HepG2 (cell line): ENCODE results near the gene EPC1. TPM values are rescaled to one million over a fixed set of nuclear protein-coding genes. Genes with fewer than 3 reads are reported as not detected.

ENCODE experiments used
- ATAC-seq: fragments of 200-7000 bp; cut with Tn5 transposase; 3 replicates; pipeline ENCODE4 v1.9.1; 2020; ENCODE audit warnings: mild to moderate bottlenecking, moderate library complexity
- BruUV-seq: library from RNA; stranded (reverse); fragments of 400-500 nt; replicated peaks from 2 replicates; lab custom pipeline; 2021; lab: Mats Ljungman, UMichigan
- CTCF ChIA-PET: fragments of 300-600 bp; formaldehyde crosslinking; extraction: SDS; loops from one replicate; lab custom pipeline; 2021; ENCODE audit warnings: low total read pairs, inconsistent platforms, low intra/inter-chr PET ratio; lab: Yijun Ruan, JAX
- POLR2A ChIA-PET: fragments of 350-600 bp; sonication (Branson Sonifier 250); formaldehyde crosslinking; loops from one replicate; lab custom pipeline; 2020; ENCODE audit warnings: antibody characterized with exemption, inconsistent platforms; lab: Yijun Ruan, JAX
- DNase-seq: peaks from one replicate; pipeline ENCODE4 v3.0.0-alpha.2; 2015; ENCODE audit warnings: low spot score
- FAIRE-seq: peaks from 3 replicates; lab custom pipeline; 2011; peaks lifted over from hg19 to GRCh38; lab: Jason Lieb, UNC
- H2AFZ ChIP-seq: one replicate; pipeline ENCODE4 v1.6.1; 2011; ENCODE audit warnings: low read length, inconsistent platforms
- H3K27ac ChIP-seq: fragments of 300-600 bp; 3 replicates; pipeline ENCODE4 v1.8.0; 2011; ENCODE audit warnings: mixed run types, mild to moderate bottlenecking, mixed read lengths, low read length, inconsistent platforms; ENCODE audit not compliant: insufficient read depth; ENCODE audit errors: extremely low read length
- H3K27me3 ChIP-seq, 2 experiments: fragments of 200-600 bp in 1 of 2; 2 replicates in 1 of 2; 3 replicates in 1 of 2; pipeline versions ENCODE4 v1.6.0 to v1.8.0; 2011; ENCODE audit warnings: low read length in 2 of 2, mild to moderate bottlenecking in 2 of 2, moderate library complexity in 2 of 2, inconsistent platforms in 1 of 2; ENCODE audit not compliant: insufficient read depth in 2 of 2, control insufficient read depth in 1 of 2
- H3K36me3 ChIP-seq, 2 experiments: fragments of 200-600 bp in 1 of 2; replicated peaks in 1 of 2; 2 replicates in 1 of 2; 3 replicates in 1 of 2; pipeline versions ENCODE4 v1.5.1 to v1.8.0; 2011; ENCODE audit warnings: low read length in 2 of 2, inconsistent platforms in 1 of 2; ENCODE audit not compliant: insufficient read depth in 2 of 2, control insufficient read depth in 1 of 2
- H3K4me1 ChIP-seq: 2 replicates; pipeline ENCODE4 v1.5.1; 2012; ENCODE audit warnings: low read length, inconsistent platforms; ENCODE audit not compliant: insufficient read depth
- H3K4me2 ChIP-seq: 2 replicates; pipeline ENCODE4 v1.6.0; 2011; ENCODE audit warnings: low read depth, low read length, inconsistent platforms
- H3K4me3 ChIP-seq, 3 experiments: fragments of 200-600 bp in 1 of 3; sonication (generic), shearing (Covaris generic) in 1 of 3; replicated peaks in 1 of 3; 2 replicates each; pipeline ENCODE4 v1.5.1; 2011 to 2016; ENCODE audit warnings: low read length in 3 of 3, inconsistent platforms in 2 of 3, low read depth in 2 of 3, mild to moderate bottlenecking in 2 of 3, control low read depth in 1 of 3, mixed read lengths in 1 of 3; ENCODE audit not compliant: insufficient read depth in 1 of 3
- H3K79me2 ChIP-seq: one replicate; pipeline ENCODE4 v1.6.1; 2011; ENCODE audit warnings: low read length, inconsistent platforms; ENCODE audit not compliant: insufficient read depth
- H3K9ac ChIP-seq: 2 replicates; pipeline ENCODE4 v1.6.0; 2011; ENCODE audit warnings: mild to moderate bottlenecking, low read depth, low read length, inconsistent platforms; ENCODE audit not compliant: insufficient read depth
- H3K9me3 ChIP-seq: 2 replicates; pipeline ENCODE4 v1.5.1; 2012; ENCODE audit warnings: mild to moderate bottlenecking, low read length
- H4K20me1 ChIP-seq: 2 replicates; pipeline ENCODE4 v1.6.0; 2011; ENCODE audit warnings: inconsistent platforms, mild to moderate bottlenecking, low read length, moderate library complexity; ENCODE audit not compliant: insufficient read depth
- CREB1 ChIP-seq, 2 experiments: fragments of 450-650 bp in 1 of 2; IDR thresholded peaks; 2 replicates each; pipeline ENCODE4 v1.6.1; 2016 to 2017; ENCODE audit warnings: control low read depth in 1 of 2, mild to moderate bottlenecking in 1 of 2, missing compliant biosample characterization in 1 of 2, missing genetic modification characterization in 1 of 2
- JDP2 ChIP-seq: sonication (generic); formaldehyde crosslinking; IDR thresholded peaks from 2 replicates; pipeline ENCODE4 v1.8.1; 2022; ENCODE audit warnings: missing genetic modification reagents, borderline replicate concordance
- KDM5B ChIP-seq: sonication (generic); formaldehyde crosslinking; IDR thresholded peaks from 2 replicates; pipeline ENCODE4 v1.4.0; 2020; ENCODE audit warnings: missing genetic modification reagents, mild to moderate bottlenecking, borderline replicate concordance
- MAFG ChIP-seq: sonication (generic); formaldehyde crosslinking; IDR thresholded peaks from 2 replicates; pipeline ENCODE4 v1.5.1; 2020; ENCODE audit warnings: mild to moderate bottlenecking, missing genetic modification reagents
- NFIC ChIP-seq: IDR thresholded peaks from 2 replicates; pipeline ENCODE4 v1.6.1; 2012; ENCODE audit warnings: mild to moderate bottlenecking, low read length, inconsistent platforms
- POGK ChIP-seq: sonication (generic); formaldehyde crosslinking; conservative IDR thresholded peaks from 2 replicates; pipeline ENCODE4 v1.8.0; 2022; ENCODE audit warnings: mild to moderate bottlenecking, moderate library complexity, missing genetic modification reagents
- PRPF4 ChIP-seq: fragments of 200-400 bp; formaldehyde crosslinking; IDR thresholded peaks from 2 replicates; pipeline ENCODE4 v1.6.1; 2016; ENCODE audit warnings: low read length, low read depth; ENCODE audit not compliant: poor library complexity, severe bottlenecking
- SP4 ChIP-seq: sonication (generic); formaldehyde crosslinking; IDR thresholded peaks from 2 replicates; pipeline ENCODE4 v1.8.1; 2023; ENCODE audit warnings: mild to moderate bottlenecking, missing genetic modification reagents
- ZBTB20 ChIP-seq: sonication (generic); formaldehyde crosslinking; IDR thresholded peaks from 2 replicates; pipeline ENCODE4 v1.8.1; 2023; ENCODE audit warnings: missing genetic modification reagents, low read depth, mild to moderate bottlenecking, borderline replicate concordance
- ZNF121 ChIP-seq: sonication (generic); formaldehyde crosslinking; IDR thresholded peaks from 2 replicates; pipeline ENCODE4 v1.5.0; 2020; ENCODE audit warnings: mild to moderate bottlenecking, missing genetic modification reagents
- ZNF136 ChIP-seq: sonication (generic); formaldehyde crosslinking; IDR thresholded peaks from 2 replicates; pipeline ENCODE4 v1.8.1; 2022; ENCODE audit warnings: low read depth, mild to moderate bottlenecking, moderate library complexity, missing genetic modification reagents
- ZNF335 ChIP-seq: sonication (generic); formaldehyde crosslinking; IDR thresholded peaks from 2 replicates; pipeline ENCODE4 v1.4.0; 2020; ENCODE audit warnings: missing genetic modification reagents
- ZNF564 ChIP-seq: sonication (generic); formaldehyde crosslinking; IDR thresholded peaks from 2 replicates; pipeline ENCODE4 v1.8.1; 2023; ENCODE audit warnings: mild to moderate bottlenecking, missing genetic modification reagents
- ZNF572 ChIP-seq: sonication (generic); formaldehyde crosslinking; IDR thresholded peaks from 2 replicates; pipeline ENCODE4 v1.5.1; 2020; ENCODE audit warnings: mild to moderate bottlenecking, missing genetic modification reagents
- ZNF75D ChIP-seq: sonication (generic); formaldehyde crosslinking; IDR thresholded peaks from 2 replicates; pipeline ENCODE4 v1.8.1; 2023; ENCODE audit warnings: missing genetic modification reagents, mild to moderate bottlenecking, borderline replicate concordance
- ZNF878 ChIP-seq: sonication (generic); formaldehyde crosslinking; IDR thresholded peaks from 2 replicates; pipeline ENCODE4 v1.8.1; 2023; ENCODE audit warnings: mild to moderate bottlenecking, missing genetic modification reagents, moderate library complexity
- ZXDC ChIP-seq: sonication (generic); formaldehyde crosslinking; IDR thresholded peaks from 2 replicates; pipeline ENCODE4 v1.5.0; 2020; ENCODE audit warnings: mild to moderate bottlenecking, missing genetic modification reagents
- WGBS: methylation state at CpG from one replicate; pipeline ENCODE4 v1.1.6; 2017; ENCODE audit warnings: low lambda C conversion rate; 5-methylcytosine and 5-hydroxymethylcytosine counted together
- in situ Hi-C: cut with HindIII; loops from 2 replicates; pipeline ENCODE4 v1.10.0; 2017; ENCODE audit warnings: low pct_unique_long_range_greater_than_20kb; ENCODE audit not compliant: extremely low pct_ligation_motif_present
- intact Hi-C: fragments of 100-400 bp; cut with micrococcal nuclease; formaldehyde crosslinking; loops from one replicate; pipeline ENCODE4 v1.10.0; 2022; ENCODE audit not compliant: unreplicated experiment
- polyA plus RNA-seq, 8 experiments: library from polyadenylated mRNA; depleted of rRNA in 3 of 8; stranded (reverse) in 7 of 8; unstranded in 1 of 8; fragments of >200 nt; fragmentation: Illumina TruSeq in 4 of 8; extraction: Trizol in 4 of 8; gene quantifications; 2 replicates each; pipeline versions ENCODE4 v1.2.1 to v1.2.3, GENCODE V29; 2011 to 2016; ENCODE audit warnings: low read depth in 4 of 8, missing spikeins in 1 of 8, mixed read lengths in 1 of 8; ENCODE audit not compliant: insufficient read depth in 1 of 8
- total RNA-seq, 5 experiments: library from RNA; depleted of rRNA; stranded (reverse); fragments of >200 nt; fragmentation: Illumina TruSeq; extraction: Trizol; gene quantifications; 2 replicates each; pipeline ENCODE4 v1.2.3, GENCODE V29; 2016; ENCODE audit warnings: low read depth in 1 of 5
- TF ChIP-seq, protein P1 (sequence below): IDR thresholded peaks from 2 replicates; pipeline ENCODE4 v1.6.1; 2018; ENCODE audit warnings: missing genetic modification reagents, mild to moderate bottlenecking, missing compliant biosample characterization

EPC1 gene
- total and polyA plus RNA-seq, 2 of the 13 experiments (the other 11 are each of a cell fraction or from before 2014, with no cell fraction given): 28.7 to 44.2 TPM

DNA sequence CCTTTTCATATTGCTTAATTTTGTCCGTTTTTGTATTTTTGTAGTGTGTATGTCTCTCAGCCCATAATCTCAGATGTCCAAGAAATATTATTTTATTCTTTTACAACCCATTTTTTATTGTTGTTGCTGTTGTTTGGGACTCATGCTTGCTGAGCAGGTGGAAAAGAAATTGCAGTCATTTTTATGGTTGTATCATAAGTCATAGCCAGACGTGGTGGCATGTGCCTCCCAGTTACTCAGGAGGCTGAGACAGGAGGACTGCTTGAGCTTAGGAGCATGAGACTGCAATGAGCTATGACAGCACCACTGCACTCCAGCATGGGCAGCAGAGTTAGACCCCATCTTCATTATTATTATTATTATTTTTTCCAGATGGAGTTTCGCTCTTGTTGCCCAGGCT, 117.8 kb downstream of the EPC1 start:
- no peaks in the 10 kb centered on the region for H4K20me1 ChIP-seq
- POLR2A ChIA-PET: no interaction called here
- ATAC-seq (no peak), FAIRE-seq (no peak), DNase-seq (no peak)
- H3K9ac ChIP-seq: no peak overlapping the region
- no peak for TF ChIP-seq POGK (CRISPR knock-in tag)
- TF ChIP-seq ZNF572 (CRISPR knock-in tag): no peak
- no peak for TF ChIP-seq SP4
- TF ChIP-seq ZBTB20 (CRISPR knock-in tag): no peak
- TF ChIP-seq MAFG (CRISPR knock-in tag): no peak
- TF ChIP-seq ZNF335 (CRISPR knock-in tag): no peak
- TF ChIP-seq ZXDC (CRISPR knock-in tag): no peak
- no peak for TF ChIP-seq ZNF75D
- TF ChIP-seq JDP2 (CRISPR knock-in tag): no peak
- TF ChIP-seq KDM5B (CRISPR knock-in tag): no peak
- no peak for TF ChIP-seq ZNF121 (CRISPR knock-in tag)
- TF ChIP-seq, protein P1, sequence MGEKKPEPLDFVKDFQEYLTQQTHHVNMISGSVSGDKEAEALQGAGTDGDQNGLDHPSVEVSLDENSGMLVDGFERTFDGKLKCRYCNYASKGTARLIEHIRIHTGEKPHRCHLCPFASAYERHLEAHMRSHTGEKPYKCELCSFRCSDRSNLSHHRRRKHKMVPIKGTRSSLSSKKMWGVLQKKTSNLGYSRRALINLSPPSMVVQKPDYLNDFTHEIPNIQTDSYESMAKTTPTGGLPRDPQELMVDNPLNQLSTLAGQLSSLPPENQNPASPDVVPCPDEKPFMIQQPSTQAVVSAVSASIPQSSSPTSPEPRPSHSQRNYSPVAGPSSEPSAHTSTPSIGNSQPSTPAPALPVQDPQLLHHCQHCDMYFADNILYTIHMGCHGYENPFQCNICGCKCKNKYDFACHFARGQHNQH (CRISPR knock-in tag): no peak
- TF ChIP-seq ZNF136 (CRISPR knock-in tag): no peak
- TF ChIP-seq ZNF564 (CRISPR knock-in tag): no peak
- no peak for TF ChIP-seq ZNF878 (CRISPR knock-in tag)
- no peak for TF ChIP-seq NFIC
- no peak for TF ChIP-seq CREB1 (IDR thresholded peaks at IDR 0.05)
- TF ChIP-seq CREB1 (CRISPR knock-in tag; IDR thresholded peaks at IDR 0.05): no peak
- no peak for TF ChIP-seq PRPF4
- H3K79me2 ChIP-seq: no peaks in the 10 kb centered on the region
- CTCF ChIA-PET: no interaction called here
- H2AFZ ChIP-seq: no peak overlapping the region
- no peaks in the 10 kb centered on the region for H3K36me3 ChIP-seq
- H3K4me2 ChIP-seq: no peak overlapping the region
- in situ Hi-C loops (no loop called here), intact Hi-C loops (no loop called here)
- 14% methylated on average over 3 of the region's 3 CpGs for WGBS
- H3K4me3 ChIP-seq: no peak overlapping the region
- H3K9me3 ChIP-seq: no peaks in the 10 kb centered on the region
- H3K4me1 ChIP-seq: no peaks in the 10 kb centered on the region
- no peak overlapping the region for H3K27ac ChIP-seq
- BruUV-seq: no TSS peak
- H3K27me3 ChIP-seq: no peaks in the 10 kb centered on the region; a peak in 1 of 5 replicates
